KOPT-K1 (cell line): ENCODE results near the gene IL17RD.

Source experiments
- H3K27ac ChIP-seq: fragments of 200-600 bp; sonication (generic); 2 replicates; pipeline ENCODE4 v1.5.1; 2016; ENCODE audit warnings: antibody characterized with exemption, mild to moderate bottlenecking, low read depth, low read length; ENCODE audit not compliant: poor library complexity, severe bottlenecking
- H3K36me3 ChIP-seq: fragments of 200-600 bp; sonication (generic); 2 replicates; pipeline ENCODE4 v1.5.1; 2017; ENCODE audit warnings: antibody characterized with exemption, mild to moderate bottlenecking, low read length, moderate library complexity; ENCODE audit not compliant: insufficient read depth
- H3K9me3 ChIP-seq: fragments of 200-600 bp; sonication (generic); 2 replicates; pipeline ENCODE4 v1.5.1; 2017; ENCODE audit warnings: antibody characterized with exemption, low read length, mild to moderate bottlenecking; ENCODE audit not compliant: insufficient read depth, poor library complexity, severe bottlenecking

Gene IL17RD

DNA sequence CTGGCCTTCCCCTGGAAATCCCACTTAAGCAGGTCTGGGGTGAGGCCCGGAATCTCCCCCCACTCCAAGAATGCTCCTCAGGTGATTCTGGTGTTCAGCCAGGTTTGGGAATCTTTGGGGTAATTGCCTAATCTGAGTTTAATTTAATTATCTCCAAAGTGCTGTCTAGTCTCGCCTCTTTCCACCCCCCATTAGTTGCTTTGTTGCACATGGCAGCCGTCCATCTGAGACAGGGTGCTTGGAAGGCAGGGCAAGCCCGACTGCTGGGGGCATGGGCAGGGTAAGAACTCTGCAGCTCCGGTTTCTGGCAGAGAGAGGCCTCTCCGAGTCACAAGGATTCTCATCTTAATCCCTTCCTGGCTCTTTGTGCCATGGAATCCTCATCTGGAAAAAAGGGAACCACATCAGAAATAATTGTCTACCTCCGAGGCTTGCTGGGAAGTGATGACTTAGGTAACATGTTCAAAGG, 15.0 kb downstream of the IL17RD start:
- Histone ChIP-seq H3K36me3 (no peaks in the 10 kb centered on the region), H3K9me3 (no peaks in the 10 kb centered on the region), H3K27ac (no peak overlapping the region)

DNA sequence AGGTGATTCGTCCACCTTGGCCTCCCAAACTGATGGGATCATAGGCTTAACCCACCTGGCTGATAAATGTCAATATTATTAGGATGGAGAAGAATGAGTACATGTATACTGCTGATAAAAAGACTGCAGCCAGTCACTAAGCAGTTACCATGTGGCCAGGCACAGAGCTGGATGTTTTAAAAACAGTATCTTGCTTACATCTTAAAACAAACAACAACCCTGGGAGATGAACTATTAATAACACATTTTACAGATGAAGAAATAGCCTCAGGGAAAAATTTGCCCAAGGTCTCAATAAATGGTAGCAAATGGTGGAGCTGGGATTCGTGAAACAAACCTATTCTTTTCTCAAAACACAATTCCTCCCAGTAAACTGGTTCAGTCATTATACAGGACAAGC, 18.1 kb downstream of the IL17RD start:
- Histone ChIP-seq H3K9me3 (no peaks in the 10 kb centered on the region), H3K36me3 (no peaks in the 10 kb centered on the region), H3K27ac (no peak overlapping the region)

DNA sequence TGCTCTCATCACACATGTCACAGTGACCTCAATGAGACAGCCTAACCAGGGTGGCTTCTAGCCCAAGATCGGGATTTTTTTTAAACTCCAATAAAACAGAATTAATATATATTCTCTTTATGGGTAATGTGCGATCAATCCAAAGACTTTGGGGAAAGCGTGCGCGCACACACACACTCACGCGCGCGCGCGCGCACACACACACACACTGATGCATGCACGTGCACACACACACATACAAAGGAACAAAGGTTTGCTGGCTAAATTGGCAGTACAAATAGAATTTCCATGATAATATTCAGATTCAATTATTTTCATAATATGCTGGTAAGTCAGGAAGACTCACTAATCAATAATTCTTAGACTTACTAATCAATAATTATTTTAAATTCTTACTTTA, 19.3 kb downstream of the IL17RD start:
- no peaks in the 10 kb centered on the region for H3K9me3 ChIP-seq
- no peak overlapping the region for H3K27ac ChIP-seq
- H3K36me3 ChIP-seq: no peaks in the 10 kb centered on the region

DNA sequence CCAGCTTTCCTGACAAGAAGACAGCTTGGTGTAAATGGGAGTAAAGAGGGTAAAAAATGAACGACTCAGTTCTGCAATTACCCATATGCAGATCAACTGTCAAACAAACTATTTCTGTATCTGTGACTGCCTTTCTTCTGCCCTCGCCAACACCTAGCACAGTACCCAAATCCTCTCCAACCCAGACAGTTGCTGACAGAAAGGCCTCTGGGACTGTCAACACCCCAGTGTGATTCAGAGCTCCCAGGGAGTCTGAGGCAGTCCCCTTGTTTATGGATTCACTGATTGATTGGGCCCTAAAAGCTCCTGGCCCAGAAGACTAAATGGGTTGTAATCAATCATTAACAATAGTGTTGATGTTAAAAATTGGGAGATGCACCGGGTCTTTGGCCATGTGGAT, 20.2 kb downstream of the IL17RD start:
- no peaks in the 10 kb centered on the region for H3K36me3 ChIP-seq
- no peak overlapping the region for H3K27ac ChIP-seq
- no peaks in the 10 kb centered on the region for H3K9me3 ChIP-seq

DNA sequence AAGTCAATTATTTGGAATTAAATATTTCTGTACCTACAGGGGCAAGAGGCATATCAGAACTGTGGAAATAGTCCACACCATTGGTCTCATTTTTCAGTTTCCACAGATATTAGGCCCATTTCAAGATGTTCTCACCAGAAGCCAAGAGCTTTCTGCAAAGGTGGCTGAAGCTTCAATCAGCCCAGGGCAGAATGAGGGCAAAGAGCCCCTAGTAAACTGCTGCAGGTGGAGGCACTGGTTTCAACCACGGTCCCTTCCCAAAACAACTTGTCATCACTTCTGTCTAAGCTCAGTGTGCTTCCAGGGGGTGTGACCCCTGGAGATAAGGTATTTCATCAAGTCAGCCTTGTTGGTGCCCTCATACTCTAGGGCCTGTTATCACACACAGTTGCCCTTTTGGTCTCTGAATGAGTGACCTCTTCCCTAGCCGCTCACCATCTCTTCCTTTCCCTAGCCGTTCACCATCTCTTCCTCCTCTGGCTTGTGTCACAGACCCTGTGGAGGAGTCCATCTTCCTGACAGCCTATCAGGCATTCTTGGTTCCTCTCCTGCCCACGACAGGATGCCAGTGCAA, 21.2 kb downstream of the IL17RD start:
- no peak overlapping the region for H3K27ac ChIP-seq
- H3K36me3 ChIP-seq: no peaks in the 10 kb centered on the region
- H3K9me3 ChIP-seq: no peaks in the 10 kb centered on the region

DNA sequence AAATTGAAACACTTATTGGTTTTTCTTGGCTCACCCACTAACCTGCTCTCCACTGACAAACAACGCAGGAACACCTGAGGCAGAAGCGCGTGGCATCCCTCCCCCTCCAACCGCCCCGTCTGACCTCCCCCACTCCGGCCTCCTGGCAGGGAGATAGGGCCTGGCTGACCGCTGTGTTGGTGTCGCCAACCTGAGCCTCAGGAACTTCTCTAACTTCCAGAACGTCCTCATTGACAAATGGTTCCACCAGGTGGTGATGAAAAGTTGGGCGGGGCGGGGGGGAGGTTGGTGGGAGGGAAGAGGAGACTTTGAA, 22.8 kb downstream of the IL17RD start:
- H3K36me3 ChIP-seq: no peaks in the 10 kb centered on the region
- no peak overlapping the region for H3K27ac ChIP-seq
- H3K9me3 ChIP-seq: no peaks in the 10 kb centered on the region

DNA sequence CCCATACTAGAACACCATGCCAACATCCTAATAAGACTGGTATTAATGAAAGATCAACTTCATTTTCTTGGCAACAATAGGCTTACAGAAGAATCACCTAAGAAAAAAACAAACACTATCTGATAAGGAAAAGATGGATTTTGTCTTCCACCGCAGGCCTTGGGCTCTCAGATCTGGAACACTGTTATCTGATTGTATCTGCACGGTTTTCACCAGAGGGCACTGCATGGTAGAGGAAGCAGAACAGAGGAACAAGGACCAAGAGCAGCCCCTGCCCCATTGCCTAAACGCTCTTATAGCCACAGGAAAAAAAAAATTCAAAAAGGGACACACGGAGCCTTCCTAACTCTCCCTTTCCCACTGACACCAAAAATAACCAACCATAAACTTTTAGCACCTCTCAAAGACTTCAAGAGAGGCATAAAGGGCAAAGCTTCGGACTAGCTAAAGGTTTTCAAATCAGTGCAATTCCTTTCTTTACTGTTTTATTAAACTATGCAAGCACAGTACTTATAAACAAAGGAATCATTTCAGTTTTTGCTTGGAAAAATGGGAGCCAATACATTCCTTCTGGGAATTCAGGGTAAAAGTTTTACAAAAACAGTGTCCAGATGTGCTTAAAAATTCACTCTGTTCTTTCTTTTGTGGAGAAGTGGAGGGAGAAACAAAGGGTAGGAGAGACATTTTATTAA, 23.3 kb downstream of the IL17RD start:
- H3K36me3 ChIP-seq: no peaks in the 10 kb centered on the region
- H3K27ac ChIP-seq: no peak overlapping the region
- no peaks in the 10 kb centered on the region for H3K9me3 ChIP-seq

DNA sequence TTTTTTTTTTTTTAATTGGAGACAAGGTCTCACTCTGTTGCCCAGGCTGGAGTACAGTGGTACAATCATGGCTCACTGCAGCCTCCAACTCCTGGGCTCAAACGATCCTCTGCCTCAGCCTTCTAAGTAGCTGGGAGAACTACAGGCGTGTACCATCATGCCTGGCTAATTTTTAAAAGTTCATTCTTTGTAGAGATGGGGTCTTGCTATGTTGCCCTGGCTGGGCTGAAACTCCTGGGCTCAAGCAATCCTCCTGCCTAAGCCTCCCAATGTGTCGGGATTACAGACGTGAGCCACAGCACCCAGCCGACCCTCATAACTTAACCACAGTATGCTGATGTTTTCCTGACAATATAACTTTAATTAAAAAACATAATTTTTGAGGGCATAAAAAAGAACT, 24.3 kb downstream of the IL17RD start:
- no peaks in the 10 kb centered on the region for H3K36me3 ChIP-seq
- H3K9me3 ChIP-seq: no peaks in the 10 kb centered on the region
- H3K27ac ChIP-seq: no peak overlapping the region

DNA sequence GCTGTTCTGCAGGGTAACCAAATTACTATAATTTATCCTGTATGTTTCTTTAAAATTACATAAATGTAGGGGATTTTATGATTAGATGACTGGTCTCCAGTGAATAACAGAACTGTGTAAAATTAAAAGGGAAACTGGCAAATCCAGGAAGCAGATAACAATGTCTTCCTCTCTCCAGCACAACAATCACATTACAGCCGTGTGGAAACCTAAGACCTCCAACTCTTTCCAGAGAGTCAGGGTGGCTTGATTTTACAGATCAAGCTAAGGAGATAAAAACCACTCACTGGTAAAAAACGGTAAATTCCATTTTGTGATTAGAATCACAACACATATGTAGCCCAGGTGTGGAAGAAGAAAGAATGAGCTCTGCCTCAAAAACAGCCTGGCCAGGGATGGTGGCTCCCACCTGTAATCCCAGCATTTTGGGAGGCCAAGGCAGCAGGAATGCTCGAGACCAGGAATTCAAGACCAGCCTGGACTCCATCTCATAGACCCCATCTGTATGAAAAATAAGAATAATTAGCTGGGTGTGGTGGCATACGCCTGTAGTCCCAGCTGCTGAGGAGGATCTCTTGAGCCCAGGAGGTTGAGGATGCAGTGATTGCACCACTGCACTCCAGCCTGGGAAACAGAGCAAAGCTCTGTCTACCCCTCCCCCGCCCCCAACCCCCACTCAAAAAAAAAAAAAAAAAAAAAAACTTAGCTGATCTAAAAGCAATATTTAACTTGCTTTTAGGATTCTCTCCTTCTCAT, 29.0 kb downstream of the IL17RD start:
- Histone ChIP-seq H3K36me3 (no peaks in the 10 kb centered on the region), H3K27ac (no peak overlapping the region), H3K9me3 (no peaks in the 10 kb centered on the region)

DNA sequence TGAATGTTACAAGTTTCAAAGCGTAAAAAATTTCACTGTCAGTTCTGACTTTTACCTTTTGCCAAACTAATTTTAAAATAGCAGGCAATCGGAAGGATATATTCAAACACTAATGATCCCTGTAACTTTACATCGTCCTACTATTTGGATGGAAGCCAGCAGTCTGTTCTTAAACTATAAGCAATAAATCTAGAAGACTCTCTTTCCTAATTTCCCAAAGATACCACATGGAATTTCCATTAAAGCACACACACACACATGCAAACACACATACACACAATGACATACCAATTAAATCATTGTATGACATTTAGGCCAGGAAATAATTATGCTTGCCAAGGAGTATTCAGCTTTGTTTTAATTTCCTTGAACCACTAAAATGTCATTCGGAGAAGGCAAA, 32.0 kb downstream of the IL17RD start:
- H3K36me3 ChIP-seq: no peaks in the 10 kb centered on the region
- no peak overlapping the region for H3K27ac ChIP-seq
- no peaks in the 10 kb centered on the region for H3K9me3 ChIP-seq

DNA sequence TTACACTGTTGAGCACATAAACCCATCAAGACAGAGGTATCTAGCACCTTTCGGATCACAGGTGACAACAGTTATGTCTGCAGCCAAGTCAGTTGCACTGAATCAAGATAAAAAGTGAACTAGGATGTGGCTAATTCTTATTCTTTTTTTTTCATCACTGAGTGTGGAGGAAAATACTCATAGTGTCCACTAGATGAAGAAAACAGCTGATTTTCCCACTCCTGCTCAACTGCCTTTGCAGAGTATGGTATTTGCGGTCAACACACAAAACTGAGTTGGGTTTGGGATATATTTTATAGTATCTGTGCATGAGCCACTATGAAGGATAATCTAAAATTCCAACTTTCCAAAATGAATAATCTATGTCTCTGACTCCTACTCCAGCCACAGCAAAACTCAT, 32.5 kb downstream of the IL17RD start:
- Histone ChIP-seq H3K27ac (no peak overlapping the region), H3K36me3 (no peaks in the 10 kb centered on the region), H3K9me3 (no peaks in the 10 kb centered on the region)

DNA sequence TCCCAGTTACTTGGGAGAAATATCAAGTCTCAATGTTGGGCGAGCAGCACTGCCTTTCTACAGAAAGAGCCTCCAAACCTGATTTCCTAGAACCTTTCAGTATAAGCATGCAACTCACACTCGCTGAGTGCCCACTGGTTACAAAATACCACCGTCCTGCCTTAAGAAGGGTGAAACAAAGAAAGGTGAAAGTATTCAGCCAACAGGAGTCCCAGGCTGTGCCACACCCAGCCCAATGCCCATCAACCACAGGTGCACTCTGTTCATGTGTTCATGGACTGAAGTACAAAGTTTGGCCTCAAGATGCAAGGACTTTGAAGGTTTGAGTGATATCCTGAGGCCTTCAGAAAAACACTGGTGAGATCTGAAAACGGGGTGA, 34.0 kb downstream of the IL17RD start:
- H3K27ac ChIP-seq: no peak overlapping the region
- H3K36me3 ChIP-seq: no peaks in the 10 kb centered on the region
- H3K9me3 ChIP-seq: no peaks in the 10 kb centered on the region

DNA sequence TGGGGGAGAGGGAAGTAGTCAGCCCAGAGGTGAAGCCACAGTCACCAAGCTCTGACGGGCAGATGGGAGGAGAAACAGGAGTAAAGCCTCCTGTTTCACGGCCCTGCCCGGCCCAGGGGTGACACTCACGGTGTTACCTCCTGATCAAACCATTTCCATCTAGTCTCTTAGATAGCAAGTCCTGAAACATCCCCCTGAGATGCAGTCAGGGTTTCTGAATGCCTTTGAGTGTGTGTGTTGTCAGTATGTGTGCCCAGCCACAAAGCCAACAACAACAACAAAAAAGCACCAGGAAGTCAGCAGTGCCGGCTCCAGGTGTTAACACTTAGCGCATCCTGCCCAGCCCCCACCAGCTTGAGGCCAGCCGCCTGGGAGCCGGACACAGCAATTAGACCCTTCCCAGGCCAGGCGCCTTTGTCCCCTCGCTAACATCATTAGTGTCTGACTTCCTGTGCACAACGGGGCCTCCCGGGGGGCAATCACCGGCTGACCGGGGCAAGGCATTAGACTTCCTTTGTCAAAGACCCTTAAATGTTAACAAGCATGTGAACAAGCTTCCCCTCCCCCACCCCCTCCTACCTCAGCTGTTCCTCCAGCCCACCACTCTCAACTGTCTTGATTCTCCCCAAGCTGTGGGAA, 34.5 kb downstream of the IL17RD start:
- no peak overlapping the region for H3K27ac ChIP-seq
- no peaks in the 10 kb centered on the region for H3K36me3 ChIP-seq
- no peaks in the 10 kb centered on the region for H3K9me3 ChIP-seq

DNA sequence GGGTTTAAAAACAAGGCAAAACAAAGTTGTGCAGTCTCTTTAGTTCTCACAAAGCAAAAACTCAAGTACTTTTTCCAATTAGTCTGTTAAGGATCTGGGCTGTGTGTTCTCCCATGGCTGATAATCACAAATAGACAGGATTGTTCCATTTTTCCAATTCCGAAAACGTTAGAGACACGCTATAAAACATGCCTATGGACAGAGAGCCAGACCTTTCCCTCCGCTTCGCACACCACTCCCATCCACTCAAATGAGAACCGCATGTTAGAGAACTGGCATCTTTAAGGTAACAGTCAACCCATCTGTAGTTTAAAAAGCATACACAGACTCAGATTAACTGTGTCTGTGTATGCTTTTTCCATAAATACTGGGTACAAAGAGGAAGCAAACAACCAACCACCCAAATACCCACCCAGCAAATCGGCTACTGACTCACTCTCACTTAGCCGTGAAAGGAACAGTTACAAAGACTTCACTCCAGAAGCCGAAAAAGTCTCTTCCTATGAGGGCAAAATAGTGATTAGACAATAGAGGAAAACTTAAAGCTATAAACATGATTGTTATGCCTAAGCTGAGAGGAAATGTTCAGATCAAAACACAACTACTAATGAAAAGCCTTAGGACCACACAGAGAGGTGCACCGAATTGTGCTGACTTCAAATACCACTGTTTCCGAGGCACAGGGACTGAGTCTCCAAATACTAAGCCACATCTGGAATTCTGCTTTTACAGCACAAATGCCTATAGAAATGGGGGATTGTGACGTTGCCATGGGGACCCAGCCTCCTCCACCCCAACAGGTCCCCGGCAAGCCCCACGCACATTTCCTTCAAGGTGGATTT, 36.1 kb downstream of the IL17RD start:
- no peak overlapping the region for H3K27ac ChIP-seq
- no peaks in the 10 kb centered on the region for H3K9me3 ChIP-seq
- no peaks in the 10 kb centered on the region for H3K36me3 ChIP-seq
